IPS DF 4.7 (cell line): ENCODE measurements around the gene ARL5A.

Experiments
- DNase-seq: peaks from one replicate; pipeline ENCODE4 v3.0.0-alpha.2; 2013; ENCODE audit warnings: low spot score; ENCODE audit errors: extremely low read depth

The ARL5A gene

DNA sequence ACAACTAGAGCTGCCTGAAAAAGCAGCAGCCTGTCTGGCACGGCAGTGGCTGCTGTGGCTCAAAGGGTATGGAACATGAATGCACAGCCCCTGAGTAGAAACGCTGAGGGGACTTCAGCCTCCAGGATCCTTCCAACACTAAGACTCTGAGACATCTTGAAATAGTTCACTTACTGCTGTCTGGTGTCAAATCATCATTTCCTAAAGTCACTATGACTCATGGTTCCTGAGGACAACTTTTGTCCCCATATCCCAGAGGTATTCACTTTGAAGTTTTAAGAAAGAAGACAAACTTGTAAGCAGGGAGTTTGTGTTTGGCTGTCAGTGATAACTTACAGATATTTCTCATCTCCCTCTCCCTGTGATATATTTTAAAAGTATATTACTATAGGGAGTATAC lies 60.7 kb downstream of the ARL5A start:
- no peak for DNase-seq

DNA sequence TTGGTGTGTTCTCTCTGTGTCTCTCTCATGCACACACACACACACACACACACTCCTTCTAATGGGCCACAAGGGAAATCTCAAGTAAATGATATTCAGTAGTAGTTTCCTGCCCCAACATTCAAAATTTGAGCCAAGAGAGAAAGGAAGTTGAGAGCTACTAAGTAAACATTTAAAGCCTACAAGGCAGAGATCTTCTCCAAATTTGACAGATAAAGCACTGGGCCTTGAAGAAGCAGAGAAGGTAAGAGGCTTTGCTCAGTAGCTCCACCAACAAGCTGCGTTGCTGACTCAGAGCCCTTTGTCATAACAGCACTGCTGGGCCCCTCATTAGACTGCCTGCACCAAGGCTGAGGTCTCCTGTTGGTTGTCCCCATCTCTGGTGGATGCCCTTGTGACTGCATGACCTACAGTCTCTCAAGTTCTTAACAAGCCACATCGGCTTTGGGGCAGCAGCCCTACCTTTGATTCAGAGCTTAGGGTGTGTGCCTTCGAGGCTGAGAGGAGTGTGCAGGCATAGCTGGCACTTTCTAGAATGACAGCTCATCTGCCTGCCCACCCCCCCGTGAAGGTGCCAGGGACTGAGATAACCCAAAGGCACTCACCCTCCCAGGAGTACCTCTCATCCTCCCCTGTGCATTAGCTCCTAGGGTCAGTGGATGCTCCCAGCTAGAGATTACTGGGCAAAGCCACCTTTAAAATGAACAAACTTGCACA lies 61.6 kb downstream of the ARL5A start:
- DNase-seq = no peak

DNA sequence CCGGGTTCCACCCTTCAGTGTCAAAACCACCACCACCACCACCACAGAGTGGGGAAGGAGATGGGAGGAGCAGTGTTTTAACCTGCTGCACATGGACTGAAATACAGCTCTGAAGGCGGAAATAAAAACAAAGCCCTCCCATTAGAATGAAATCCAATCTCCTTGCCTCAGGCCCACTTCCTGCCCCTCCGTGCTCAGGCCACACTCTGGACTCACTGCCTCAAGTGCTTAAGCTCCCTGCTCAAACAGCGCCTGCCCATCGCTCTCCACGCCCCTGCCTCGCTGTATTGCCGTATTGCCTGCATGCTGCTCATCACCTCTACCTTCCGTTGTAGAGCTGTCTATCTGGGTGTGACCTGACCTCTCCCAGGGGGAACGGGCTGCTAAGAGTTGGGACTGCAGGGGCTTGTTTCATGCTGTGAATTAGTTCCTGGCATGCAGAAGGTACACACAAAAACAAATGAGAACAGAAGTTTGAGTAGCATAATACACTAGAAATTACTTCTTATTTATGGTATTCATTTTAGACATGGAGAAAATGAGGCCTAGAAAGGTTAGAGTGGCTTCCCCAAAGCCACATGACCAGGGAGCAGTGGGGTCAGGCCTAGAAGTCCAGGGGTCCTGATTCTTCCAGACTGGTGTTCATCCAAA lies 62.3 kb downstream of the ARL5A start:
- DNase-seq = no peak

DNA sequence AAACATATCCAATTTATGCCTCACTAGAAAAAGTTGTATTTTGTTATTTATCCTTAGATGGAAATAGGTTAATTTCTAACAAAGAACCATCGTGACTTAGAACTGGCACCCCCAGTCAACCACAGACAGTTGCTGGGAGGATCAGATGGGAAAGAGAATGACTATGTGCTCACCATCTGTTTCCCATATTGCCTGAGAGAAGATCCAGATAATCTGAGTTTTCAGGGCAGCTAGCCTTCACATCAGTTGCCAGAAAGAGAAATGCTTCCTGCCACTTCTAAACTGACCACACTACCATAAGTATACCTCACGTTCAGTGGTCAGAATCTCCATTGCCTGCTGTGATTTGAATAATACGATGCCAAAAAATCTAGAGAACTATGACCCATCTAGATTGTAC lies 65.5 kb downstream of the ARL5A start:
- no peak for DNase-seq

DNA sequence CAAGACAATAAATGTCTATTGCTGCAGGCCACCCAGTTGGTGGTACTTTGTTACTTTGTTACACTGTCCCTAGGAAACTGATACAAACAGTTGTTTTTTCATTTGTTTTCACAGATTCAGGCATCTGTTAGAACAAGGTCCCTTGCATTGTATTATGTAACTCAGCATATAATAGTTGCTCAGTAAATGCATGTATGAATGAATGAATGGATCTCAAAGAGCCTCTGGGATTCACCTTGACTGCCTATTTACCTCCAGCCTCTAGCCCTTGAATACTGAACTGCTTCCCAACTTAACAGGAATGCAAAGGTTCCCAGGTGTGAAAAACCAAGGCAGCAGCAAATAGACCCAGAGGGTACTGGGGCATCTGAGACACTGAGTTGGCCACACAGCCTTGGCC lies 66.5 kb downstream of the ARL5A start:
- no peak for DNase-seq

DNA sequence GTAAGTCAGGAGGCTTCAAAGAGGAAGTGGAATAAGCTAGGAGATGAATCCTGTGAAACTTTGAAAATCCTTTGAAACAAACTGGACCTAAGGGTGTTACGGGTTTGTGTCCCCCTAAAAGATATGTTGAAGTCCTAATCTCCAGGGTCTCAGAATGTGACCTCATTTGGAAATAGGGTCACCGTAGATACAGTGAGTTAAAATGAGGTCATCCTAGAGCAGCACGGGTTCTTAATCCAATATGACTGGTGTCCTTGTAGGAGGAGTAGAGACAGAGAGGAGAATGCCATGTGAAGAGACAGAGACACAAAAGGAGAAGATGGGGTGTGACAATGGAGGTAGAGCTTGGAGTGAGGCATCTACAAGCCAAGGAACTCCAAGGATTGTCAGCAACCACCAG lies 67.0 kb downstream of the ARL5A start:
- no peak for DNase-seq

DNA sequence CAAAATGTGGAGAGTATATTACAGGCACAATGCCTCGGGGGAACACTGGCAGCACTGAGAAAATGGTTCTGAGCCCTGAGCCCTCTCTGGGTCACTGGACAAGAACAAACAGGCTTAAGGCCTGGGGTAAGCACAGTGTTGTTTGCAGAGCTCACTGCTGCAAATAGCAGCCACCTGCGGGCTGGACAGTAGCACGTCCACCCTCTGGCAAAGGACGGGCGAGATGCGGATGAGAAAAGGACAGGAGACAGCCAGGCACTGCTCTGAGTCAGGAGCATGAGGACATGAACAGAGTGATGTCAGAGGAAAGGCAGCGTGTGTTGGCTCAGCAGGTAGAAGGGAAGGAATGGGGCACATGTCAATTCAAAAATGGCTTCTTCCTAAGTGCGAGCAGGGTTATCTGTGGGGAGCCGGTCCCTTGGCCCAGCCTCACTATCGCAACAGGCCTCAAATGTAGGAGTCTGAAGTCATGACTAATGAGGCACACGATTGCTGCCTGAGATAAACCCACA lies 68.0 kb downstream of the ARL5A start:
- DNase-seq = no peak

DNA sequence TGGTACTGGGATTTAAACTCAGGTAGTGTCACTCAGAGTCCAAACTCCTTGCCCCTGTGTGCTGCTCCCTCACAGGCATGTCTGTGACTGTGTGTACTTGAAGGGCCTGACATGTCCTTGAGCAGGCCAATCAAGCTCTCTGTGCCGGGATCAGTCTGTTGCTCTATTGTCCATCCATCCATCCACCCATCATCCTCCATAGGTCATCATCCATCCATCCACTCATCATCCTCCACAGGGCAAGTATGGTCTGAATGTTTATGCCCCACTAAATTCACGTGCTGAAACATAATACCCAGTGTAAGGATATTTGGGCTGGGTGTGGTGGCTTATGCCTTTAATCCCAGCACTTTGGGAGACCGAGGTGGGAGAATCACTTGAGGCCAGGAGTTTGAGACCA lies 69.5 kb downstream of the ARL5A start:
- DNase-seq = no peak

DNA sequence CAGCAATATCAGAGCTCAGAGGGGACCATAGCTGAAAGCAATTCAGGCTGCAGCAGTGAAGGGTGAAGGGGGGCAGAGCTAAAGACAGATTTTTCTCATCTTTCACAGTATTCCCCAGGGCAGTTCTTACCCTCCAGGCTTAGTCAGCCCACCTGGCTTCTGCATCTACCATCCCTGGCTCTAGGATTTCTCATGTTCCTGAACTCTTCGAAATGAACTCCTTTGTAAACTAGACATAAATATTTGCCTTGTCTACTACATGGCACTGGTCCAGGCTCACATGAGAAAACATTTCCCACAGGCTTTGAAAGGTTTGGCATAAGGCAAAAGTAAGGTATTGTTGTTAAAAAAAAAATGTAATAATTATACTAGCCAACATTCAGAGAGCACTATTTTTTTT lies 70.4 kb downstream of the ARL5A start:
- no peak for DNase-seq

DNA sequence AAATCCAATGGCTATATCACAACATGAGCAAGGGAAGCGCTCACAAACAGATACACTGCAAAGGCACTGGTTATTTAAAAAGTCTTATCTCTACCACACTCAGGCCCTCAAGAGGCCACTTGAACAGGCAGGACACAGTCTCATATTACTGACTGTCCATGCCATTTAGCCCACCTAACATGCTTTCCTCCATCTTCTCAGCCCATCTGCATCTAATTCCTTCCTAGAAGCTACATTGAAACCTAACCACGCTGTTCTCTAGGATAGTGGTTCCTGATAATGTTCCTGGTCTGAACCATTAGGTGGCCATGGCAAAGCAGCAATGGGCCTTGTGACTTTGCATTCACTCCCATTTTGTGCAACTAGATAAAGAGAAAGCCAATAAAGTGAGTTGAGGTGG lies 71.4 kb downstream of the ARL5A start:
- DNase-seq = no peak

DNA sequence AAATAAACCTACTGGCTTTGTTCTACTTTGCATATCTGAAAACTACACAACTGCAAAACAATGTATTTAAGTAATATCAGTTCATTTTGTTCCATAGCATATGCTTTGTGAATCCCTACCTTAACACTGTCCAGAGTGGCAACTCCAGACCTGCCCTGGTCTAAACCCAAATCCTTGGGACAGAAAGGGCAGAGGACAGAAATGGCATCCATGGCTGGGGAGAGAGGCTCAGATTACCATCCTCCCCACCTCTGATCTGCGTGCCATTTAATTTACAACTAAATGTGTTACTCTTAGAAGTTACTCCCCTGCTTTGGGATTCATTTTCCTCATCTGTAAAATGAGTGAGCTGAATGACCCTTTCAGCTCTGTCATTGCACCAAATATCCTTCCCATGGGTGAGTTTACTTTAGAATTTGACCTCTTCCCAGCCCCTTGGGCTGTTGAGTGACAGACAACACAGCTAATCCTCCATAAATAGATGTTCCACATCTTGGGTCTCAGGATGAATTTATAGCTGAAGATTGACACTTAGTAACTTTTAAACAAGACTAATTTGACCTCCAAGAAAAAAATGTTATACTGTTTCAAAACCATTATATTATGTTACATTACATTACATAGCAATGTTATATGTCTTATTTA lies 73.8 kb downstream of the ARL5A start:
- DNase-seq = no peak

DNA sequence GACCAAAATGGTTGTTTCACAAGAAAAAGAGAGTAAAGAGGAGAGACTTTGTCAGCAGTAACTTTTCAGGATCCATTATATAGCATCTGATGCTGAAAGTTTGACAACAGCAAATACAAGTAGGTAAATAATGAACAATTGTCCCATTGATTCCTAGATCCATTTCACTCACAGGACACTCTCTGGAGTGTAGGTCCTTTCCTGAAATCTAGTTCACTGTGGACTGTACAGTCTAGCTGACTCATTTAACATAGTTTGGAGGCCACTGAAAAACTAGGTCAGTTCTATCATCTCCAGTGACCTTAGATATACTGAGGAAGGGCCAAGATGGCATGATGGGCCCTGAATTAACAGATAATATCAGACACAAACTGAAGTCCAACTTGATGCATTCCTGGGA lies 74.7 kb downstream of the ARL5A start:
- no peak for DNase-seq
